WTC11 (cell line): ENCODE results near the gene DCTN2. TPM values are rescaled to one million over a fixed set of nuclear protein-coding genes. Genes with fewer than 3 reads are reported as not detected.

Experiments
- ATAC-seq: fragments of 200-7000 bp; cut with Tn5 transposase; 2 replicates; pipeline ENCODE4 v1.10.0; 2021; ENCODE audit warnings: mild to moderate bottlenecking, moderate library complexity
- CTCF ChIA-PET: fragments of 300-600 bp; sonication (Branson Sonifier 250); formaldehyde crosslinking; loops from one replicate; lab custom pipeline; 2021; ENCODE audit warnings: antibody characterized with exemption; lab: Charles Lee
- POLR2A ChIA-PET: fragments of 350-600 bp; sonication (Branson Sonifier 250); formaldehyde crosslinking; loops from one replicate; lab custom pipeline; 2021; ENCODE audit warnings: antibody characterized with exemption; lab: Charles Lee
- DNase-seq: peaks from one replicate; pipeline ENCODE4 v3.0.0; 2021; ENCODE audit warnings: low spot score
- H3K27ac Mint-ChIP-seq: 2 replicates; pipeline ENCODE4 v1.8.0; 2021; ENCODE audit warnings: mixed read lengths
- H3K27me3 Mint-ChIP-seq: 2 replicates; pipeline ENCODE4 v1.8.0; 2021; ENCODE audit warnings: low read depth, mild to moderate bottlenecking, moderate library complexity, mixed read lengths
- H3K36me3 Mint-ChIP-seq: 2 replicates; pipeline ENCODE4 v1.8.0; 2021; ENCODE audit warnings: mixed read lengths
- H3K4me1 Mint-ChIP-seq: 2 replicates; pipeline ENCODE4 v1.8.0; 2022; ENCODE audit warnings: mixed read lengths
- H3K4me3 Mint-ChIP-seq: 2 replicates; pipeline ENCODE4 v1.8.0; 2021; ENCODE audit warnings: mild to moderate bottlenecking, moderate library complexity, mixed read lengths
- H3K9me3 Mint-ChIP-seq: 2 replicates; pipeline ENCODE4 v1.8.0; 2021; ENCODE audit warnings: mixed read lengths
- ATF3 ChIP-seq: sonication (generic); formaldehyde crosslinking; conservative IDR thresholded peaks from 2 replicates; pipeline ENCODE4 v1.8.1; 2022; ENCODE audit warnings: mild to moderate bottlenecking, missing genetic modification reagents
- E2F4 ChIP-seq: sonication (generic); formaldehyde crosslinking; IDR thresholded peaks from 2 replicates; pipeline ENCODE4 v1.8.1; 2022; ENCODE audit warnings: low read depth, mild to moderate bottlenecking, moderate library complexity, missing genetic modification reagents, borderline replicate concordance
- ESRRA ChIP-seq: sonication (generic); formaldehyde crosslinking; IDR thresholded peaks from 2 replicates; pipeline ENCODE4 v1.8.1; 2022; ENCODE audit warnings: mild to moderate bottlenecking, missing genetic modification reagents, borderline replicate concordance
- FOXJ3 ChIP-seq: sonication (generic); formaldehyde crosslinking; IDR thresholded peaks from 2 replicates; pipeline ENCODE4 v1.9.0; 2021; ENCODE audit warnings: missing genetic modification reagents, mild to moderate bottlenecking, borderline replicate concordance
- TCF7 ChIP-seq: sonication (generic); formaldehyde crosslinking; IDR thresholded peaks from 2 replicates; pipeline ENCODE4 v1.8.0; 2022; ENCODE audit warnings: mild to moderate bottlenecking, low read depth, missing genetic modification reagents, moderate library complexity
- total RNA-seq: library from RNA; stranded (reverse); gene quantifications from 3 replicates; pipeline ENCODE4 v1.2.3, GENCODE V29; 2021
- TF ChIP-seq, protein P1 (sequence below): sonication (generic); formaldehyde crosslinking; IDR thresholded peaks from 2 replicates; pipeline ENCODE4 v1.8.0; 2022; ENCODE audit warnings: missing genetic modification reagents
- TF ChIP-seq, protein P2 (sequence below): sonication (generic); formaldehyde crosslinking; IDR thresholded peaks from 2 replicates; pipeline ENCODE4 v1.8.0; 2023; ENCODE audit warnings: missing genetic modification reagents
- TF ChIP-seq, protein P3 (sequence below): sonication (generic); formaldehyde crosslinking; IDR thresholded peaks from 2 replicates; pipeline ENCODE4 v1.8.0; 2022; ENCODE audit warnings: mild to moderate bottlenecking, missing genetic modification reagents

The DCTN2 gene
- total RNA-seq, 1 experiment from 2014 or later: 93.5 TPM

GRCh38 chr12:57541717-57542116, 5.3 kb downstream of the DCTN2 start (continued):
- TF ChIP-seq, protein P1, sequence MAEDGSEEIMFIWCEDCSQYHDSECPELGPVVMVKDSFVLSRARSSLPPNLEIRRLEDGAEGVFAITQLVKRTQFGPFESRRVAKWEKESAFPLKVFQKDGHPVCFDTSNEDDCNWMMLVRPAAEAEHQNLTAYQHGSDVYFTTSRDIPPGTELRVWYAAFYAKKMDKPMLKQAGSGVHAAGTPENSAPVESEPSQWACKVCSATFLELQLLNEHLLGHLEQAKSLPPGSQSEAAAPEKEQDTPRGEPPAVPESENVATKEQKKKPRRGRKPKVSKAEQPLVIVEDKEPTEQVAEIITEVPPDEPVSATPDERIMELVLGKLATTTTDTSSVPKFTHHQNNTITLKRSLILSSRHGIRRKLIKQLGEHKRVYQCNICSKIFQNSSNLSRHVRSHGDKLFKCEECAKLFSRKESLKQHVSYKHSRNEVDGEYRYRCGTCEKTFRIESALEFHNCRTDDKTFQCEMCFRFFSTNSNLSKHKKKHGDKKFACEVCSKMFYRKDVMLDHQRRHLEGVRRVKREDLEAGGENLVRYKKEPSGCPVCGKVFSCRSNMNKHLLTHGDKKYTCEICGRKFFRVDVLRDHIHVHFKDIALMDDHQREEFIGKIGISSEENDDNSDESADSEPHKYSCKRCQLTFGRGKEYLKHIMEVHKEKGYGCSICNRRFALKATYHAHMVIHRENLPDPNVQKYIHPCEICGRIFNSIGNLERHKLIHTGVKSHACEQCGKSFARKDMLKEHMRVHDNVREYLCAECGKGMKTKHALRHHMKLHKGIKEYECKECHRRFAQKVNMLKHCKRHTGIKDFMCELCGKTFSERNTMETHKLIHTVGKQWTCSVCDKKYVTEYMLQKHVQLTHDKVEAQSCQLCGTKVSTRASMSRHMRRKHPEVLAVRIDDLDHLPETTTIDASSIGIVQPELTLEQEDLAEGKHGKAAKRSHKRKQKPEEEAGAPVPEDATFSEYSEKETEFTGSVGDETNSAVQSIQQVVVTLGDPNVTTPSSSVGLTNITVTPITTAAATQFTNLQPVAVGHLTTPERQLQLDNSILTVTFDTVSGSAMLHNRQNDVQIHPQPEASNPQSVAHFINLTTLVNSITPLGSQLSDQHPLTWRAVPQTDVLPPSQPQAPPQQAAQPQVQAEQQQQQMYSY (CRISPR knock-in tag): no peak
- TF ChIP-seq ESRRA (CRISPR knock-in tag) (no peak), FOXJ3 (CRISPR knock-in tag) (no peak)
- TF ChIP-seq, protein P2, sequence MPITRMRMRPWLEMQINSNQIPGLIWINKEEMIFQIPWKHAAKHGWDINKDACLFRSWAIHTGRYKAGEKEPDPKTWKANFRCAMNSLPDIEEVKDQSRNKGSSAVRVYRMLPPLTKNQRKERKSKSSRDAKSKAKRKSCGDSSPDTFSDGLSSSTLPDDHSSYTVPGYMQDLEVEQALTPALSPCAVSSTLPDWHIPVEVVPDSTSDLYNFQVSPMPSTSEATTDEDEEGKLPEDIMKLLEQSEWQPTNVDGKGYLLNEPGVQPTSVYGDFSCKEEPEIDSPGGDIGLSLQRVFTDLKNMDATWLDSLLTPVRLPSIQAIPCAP (CRISPR knock-in tag): no peak
- TF ChIP-seq, protein P3, sequence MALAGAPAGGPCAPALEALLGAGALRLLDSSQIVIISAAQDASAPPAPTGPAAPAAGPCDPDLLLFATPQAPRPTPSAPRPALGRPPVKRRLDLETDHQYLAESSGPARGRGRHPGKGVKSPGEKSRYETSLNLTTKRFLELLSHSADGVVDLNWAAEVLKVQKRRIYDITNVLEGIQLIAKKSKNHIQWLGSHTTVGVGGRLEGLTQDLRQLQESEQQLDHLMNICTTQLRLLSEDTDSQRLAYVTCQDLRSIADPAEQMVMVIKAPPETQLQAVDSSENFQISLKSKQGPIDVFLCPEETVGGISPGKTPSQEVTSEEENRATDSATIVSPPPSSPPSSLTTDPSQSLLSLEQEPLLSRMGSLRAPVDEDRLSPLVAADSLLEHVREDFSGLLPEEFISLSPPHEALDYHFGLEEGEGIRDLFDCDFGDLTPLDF (CRISPR knock-in tag): no peak

DNA sequence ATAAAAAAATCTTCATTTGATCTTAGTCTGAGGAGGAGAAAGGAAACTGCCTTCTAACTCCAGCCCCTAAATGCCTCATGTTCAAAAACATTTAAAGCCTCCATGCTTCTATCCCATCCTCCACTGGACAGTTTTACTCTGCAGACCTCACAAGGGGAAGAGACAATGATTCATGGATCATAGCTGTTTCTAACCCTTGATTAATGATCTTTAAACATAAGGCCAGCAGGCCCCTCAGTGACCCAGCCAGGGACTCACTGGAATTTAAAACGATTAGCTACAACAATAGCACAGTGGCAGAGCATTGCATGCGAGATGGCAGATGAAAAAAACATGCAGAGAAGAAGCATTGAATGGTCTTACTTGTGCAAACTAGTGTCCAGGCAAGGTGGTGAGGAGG, 6.0 kb downstream of the DCTN2 start:
- POLR2A ChIA-PET: no interaction called here
- Mint-ChIP-seq H3K27ac (no peak overlapping the region), H3K4me1 (peaks cover 20% of the 10 kb centered on the region), H3K36me3 (peaks cover 9% of the 10 kb centered on the region), H3K4me3 (no peak overlapping the region), H3K9me3 (no peaks in the 10 kb centered on the region), H3K27me3 (no peaks in the 10 kb centered on the region)
- TF ChIP-seq, protein P1 (CRISPR knock-in tag): no peak
- ATAC-seq: no peak
- CTCF ChIA-PET: interaction anchor here (1.0 kb wide), 1 partner anchor 42 kb away, joined by 4 read pairs; no protein-coding TSS in a partner anchor
- DNase-seq: no peak

GRCh38 chr12:57539134-57539768, 7.7 kb downstream of the DCTN2 start:
- DNase-seq (no peak), ATAC-seq (no peak)
- H3K36me3 Mint-ChIP-seq: peaks cover 24% of the 10 kb centered on the region
- no peaks in the 10 kb centered on the region for H3K27me3 Mint-ChIP-seq
- no peak overlapping the region for H3K4me3 Mint-ChIP-seq
- no peaks in the 10 kb centered on the region for H3K9me3 Mint-ChIP-seq
- no peak overlapping the region for H3K27ac Mint-ChIP-seq
- ChIA-PET POLR2A (no interaction called here), CTCF (interaction anchor here (1.1 kb wide), 1 partner anchor 188 kb away, joined by 3 read pairs; no protein-coding TSS in a partner anchor)
- H3K4me1 Mint-ChIP-seq: peaks cover 12% of the 10 kb centered on the region
- TF ChIP-seq TCF7 (CRISPR knock-in tag): no peak

- DNase-seq: no peak
- no peaks in the 10 kb centered on the region for H3K9me3 Mint-ChIP-seq
- CTCF ChIA-PET: interaction anchor here (1.6 kb wide), 2 partner anchors 10 to 47 kb away, joined by 4 read pairs; partner anchors contain the start of gene DCTN2
- H3K4me1 Mint-ChIP-seq: peaks cover 12% of the 10 kb centered on the region
- POLR2A ChIA-PET: interaction anchor here (0.9 kb wide), 1 partner anchor 8 kb away, joined by 3 read pairs; no protein-coding TSS in a partner anchor
- TF ChIP-seq E2F4 (CRISPR knock-in tag): no peak
- TF ChIP-seq ATF3 (CRISPR knock-in tag): no peak
- no peak overlapping the region for H3K4me3 Mint-ChIP-seq
- peaks cover 46% of the 10 kb centered on the region for H3K36me3 Mint-ChIP-seq
- no peaks in the 10 kb centered on the region for H3K27me3 Mint-ChIP-seq
- ATAC-seq: no peak
- H3K27ac Mint-ChIP-seq: no peak overlapping the region
Observed at GRCh38 chr12:57536597-57536942, 10.4 kb downstream of the DCTN2 start.
